ENCODE results near the gene ZNRF1.

- TF ChIP-seq POLR2A (IDR thresholded peaks at IDR 0.05), result no peak
- TF ChIP-seq CTCF (IDR thresholded peaks at IDR 0.05), result no peak
Observed at GRCh38 chr16:75075688-75076268, 77.0 kb downstream of the ZNRF1 start.

Data from right lobe of liver (tissue), 4 donors.